AG10803 (cell line): ENCODE data around the gene FKRP.

ENCODE experiments used
- DNase-seq: peaks from one replicate; pipeline ENCODE4 v3.0.0; 2010; ENCODE audit warnings: low read depth
- H3K4me3 ChIP-seq: 2 replicates; pipeline ENCODE4 v1.5.1; 2011; ENCODE audit warnings: mild to moderate bottlenecking, low read length, control low read depth
- TF ChIP-seq, protein P1 (sequence below): conservative IDR thresholded peaks from 2 replicates; pipeline ENCODE4 v1.5.1; 2011; ENCODE audit warnings: mild to moderate bottlenecking, low read length, control low read depth, inconsistent platforms

FKRP gene

DNA sequence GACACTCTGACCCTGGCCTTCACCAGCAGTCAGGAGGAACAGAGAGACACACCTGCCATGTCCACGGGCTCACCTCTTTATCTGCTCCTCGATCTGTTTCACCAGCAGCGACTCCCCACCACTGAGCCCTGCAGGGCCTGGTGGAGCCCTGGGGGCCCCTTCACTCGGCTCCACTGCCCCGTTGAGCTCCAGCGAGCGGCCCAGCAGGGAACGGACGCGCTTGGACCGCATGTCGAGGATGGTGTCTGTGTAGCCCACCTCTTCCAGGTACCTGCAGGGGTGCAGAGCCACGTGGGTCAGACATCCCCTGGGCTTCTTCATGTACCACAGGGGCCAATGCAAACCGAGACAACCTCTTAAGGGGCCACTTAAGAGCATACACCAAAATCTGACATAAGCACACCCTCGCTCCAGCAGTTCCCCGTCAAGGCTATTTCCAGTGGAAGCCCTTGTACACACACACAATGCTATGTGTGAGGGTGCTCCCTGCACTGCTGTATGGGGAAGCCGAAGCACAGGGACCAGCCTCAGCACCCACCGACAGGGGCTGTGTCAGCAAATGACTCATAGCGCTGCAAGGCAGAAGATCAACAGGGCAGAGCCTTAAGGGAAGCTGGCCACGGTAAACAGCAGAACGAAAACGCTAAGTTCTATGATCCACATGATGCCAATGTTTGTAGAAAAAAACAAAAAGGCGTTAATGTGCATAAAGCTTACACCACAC lies 12.7 kb upstream of the FKRP start:
- TF ChIP-seq, protein P1, sequence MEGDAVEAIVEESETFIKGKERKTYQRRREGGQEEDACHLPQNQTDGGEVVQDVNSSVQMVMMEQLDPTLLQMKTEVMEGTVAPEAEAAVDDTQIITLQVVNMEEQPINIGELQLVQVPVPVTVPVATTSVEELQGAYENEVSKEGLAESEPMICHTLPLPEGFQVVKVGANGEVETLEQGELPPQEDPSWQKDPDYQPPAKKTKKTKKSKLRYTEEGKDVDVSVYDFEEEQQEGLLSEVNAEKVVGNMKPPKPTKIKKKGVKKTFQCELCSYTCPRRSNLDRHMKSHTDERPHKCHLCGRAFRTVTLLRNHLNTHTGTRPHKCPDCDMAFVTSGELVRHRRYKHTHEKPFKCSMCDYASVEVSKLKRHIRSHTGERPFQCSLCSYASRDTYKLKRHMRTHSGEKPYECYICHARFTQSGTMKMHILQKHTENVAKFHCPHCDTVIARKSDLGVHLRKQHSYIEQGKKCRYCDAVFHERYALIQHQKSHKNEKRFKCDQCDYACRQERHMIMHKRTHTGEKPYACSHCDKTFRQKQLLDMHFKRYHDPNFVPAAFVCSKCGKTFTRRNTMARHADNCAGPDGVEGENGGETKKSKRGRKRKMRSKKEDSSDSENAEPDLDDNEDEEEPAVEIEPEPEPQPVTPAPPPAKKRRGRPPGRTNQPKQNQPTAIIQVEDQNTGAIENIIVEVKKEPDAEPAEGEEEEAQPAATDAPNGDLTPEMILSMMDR = no peak
- no peak for DNase-seq
- H3K4me3 ChIP-seq = no peak overlapping the region

DNA sequence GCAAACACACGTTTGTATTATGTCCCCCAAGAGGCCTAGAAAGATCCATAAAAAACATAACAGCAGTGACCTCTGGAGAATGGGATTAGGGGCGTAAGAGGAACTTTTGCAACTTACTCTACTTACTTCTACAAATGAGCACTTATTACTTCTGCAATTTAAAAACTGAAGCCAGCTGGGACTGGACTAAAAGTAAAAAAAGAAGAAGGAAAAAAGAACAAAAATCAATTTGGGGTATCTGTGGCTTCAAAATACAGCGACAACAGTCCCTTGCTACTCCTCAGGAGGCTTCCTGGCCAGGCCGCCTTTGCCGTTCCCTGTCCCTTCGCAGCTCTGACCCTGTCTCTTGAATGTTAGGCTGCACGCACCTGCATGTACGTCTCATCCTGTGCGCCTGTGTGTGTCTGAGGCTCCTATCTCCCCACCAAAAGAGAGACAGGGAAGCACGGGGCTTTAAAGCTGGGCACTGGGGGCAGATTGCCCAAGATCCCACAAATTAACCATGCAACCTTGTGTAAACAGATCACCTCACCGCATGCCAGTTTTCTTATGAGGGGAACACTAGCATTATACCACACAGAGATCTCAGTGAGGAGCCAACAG lies 12.1 kb upstream of the FKRP start:
- TF ChIP-seq, protein P1 = no peak
- no peak for DNase-seq

DNA sequence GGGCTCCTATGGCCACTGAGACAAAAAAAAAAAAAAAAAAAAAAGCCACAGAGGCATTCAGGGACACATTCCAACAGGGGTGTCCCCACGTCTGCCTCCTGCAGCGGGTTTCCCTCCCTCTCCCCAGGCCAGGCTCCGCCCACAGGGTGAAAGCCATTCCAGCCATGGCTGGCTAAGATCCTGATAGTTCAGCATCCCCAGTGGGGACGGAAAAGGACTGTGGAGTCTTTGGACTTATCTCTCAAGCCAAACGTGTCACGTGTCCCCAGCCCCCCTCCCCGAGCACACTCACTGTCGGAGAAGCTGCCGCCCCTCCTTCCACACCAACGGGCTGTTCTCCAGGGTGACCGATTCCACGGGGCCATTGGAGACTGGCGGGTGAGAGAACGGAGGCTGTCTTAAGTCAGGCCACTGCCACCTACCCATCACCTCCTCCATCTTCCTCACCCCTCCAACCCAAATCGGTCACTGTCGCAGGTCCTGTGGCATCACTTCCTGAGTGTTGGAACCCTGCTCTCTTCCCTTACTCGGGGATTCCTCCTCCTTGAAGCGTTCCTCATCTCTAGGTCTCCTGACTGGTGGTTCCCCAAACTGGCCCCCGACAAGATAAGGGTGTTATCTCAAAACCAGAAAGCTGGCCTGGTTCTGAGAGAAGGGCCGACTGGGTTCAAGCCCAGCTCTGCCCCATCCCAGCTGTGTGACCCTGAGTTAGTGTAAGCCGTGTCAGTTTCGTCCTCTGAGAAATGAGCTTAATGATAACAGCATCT lies 9.1 kb upstream of the FKRP start:
- TF ChIP-seq, protein P1 = no peak
- no peak for DNase-seq
- H3K4me3 ChIP-seq = no peak overlapping the region

More for the DNA sequence above, 12.1 kb upstream of the FKRP start:
- no peak overlapping the region for H3K4me3 ChIP-seq

DNA sequence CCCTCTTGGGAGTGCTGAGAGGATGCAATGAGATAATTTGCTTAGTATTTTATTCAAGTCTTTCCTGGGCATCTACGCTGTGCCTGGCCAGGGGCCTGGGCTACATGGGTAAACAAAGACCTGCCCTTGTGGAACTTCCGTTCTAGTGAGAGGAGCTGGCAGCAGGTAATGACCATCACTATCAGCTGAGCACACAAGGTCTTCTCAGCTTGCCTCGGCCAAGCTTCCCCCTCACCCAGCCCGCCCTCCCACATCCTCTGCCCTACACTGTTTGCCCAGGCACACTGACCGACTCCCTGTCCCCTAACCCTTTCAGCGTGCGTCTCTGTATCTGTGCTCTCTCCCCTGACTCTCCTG lies 8.6 kb upstream of the FKRP start:
- no peak overlapping the region for H3K4me3 ChIP-seq
- DNase-seq = no peak

DNA sequence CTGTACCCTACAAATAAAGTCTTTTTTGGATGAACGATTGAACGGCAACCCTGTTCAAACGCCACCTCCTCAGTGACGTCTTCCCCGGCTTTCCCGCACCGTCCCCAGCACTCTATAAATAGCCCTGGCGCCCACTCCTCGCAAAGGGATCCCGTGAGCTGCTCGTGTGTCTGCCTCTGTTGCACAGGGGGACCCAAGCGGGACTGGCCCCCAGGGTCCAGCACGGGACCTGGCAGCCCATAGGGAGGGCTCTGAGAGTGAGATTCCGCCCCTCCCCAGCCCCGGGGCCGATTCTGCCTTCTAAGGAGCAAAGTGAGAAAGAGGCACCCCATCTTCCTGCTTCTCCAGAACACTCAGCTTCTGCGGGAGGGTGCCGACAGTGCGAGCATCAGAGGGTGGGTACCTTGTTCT lies 8.1 kb upstream of the FKRP start:
- no peak for DNase-seq
- TF ChIP-seq, protein P1 = no peak
- no peak overlapping the region for H3K4me3 ChIP-seq

More for the DNA sequence above, 8.6 kb upstream of the FKRP start:
- TF ChIP-seq, protein P1 = no peak

DNA sequence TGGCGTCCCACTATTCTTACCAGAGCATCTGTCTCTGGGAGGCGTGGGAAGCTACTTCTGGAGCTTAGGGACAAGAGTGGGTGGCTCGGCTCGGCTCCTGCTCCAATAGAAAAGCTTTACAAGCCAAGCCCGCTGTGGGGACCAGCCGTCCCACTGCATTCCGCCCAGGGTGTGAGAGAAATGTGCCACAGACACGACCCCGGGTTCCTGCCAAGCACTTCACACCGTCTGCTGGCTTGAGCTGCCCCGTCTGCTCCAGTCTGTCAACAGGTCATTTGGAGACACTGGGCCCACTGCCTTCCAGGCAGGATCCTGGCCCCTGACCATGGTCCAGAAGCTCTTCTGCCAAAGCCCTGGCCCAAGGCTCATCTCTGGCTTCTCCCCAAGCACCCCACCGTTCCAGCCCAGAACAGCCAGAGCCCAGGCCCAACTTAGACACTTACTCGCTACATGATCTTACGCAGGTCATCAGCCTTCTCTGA lies 6.5 kb upstream of the FKRP start:
- TF ChIP-seq, protein P1 = no peak
- DNase-seq = no peak
- no peak overlapping the region for H3K4me3 ChIP-seq
